K562 (cell line): ENCODE measurements around the gene ZBTB20. TPM values are rescaled to one million over a fixed set of nuclear protein-coding genes. Genes with fewer than 3 reads are reported as not detected.

Experiments
- ATAC-seq: fragments of 200-7000 bp; cut with Tn5 transposase; 3 replicates; pipeline ENCODE4 v1.9.1; 2020; ENCODE audit warnings: moderate library complexity
- BruUV-seq: library from RNA; stranded (reverse); fragments of 400-500 nt; replicated peaks from 2 replicates; lab custom pipeline; 2021; lab: Mats Ljungman, UMichigan
- CTCF ChIA-PET: fragments of 300-600 bp; formaldehyde crosslinking; extraction: SDS; loops from one replicate; lab custom pipeline; 2021; ENCODE audit warnings: low intra/inter-chr PET ratio; lab: Yijun Ruan, JAX
- POLR2A ChIA-PET: fragments of 300-600, 350-650 bp; sonication (Branson Sonifier 250); formaldehyde crosslinking; extraction: SDS; loops from one replicate; lab custom pipeline; 2021; ENCODE audit warnings: antibody characterized with exemption, inconsistent platforms; lab: Yijun Ruan, JAX
- DNase-seq, 4 experiments: peaks; one replicate each; pipeline versions ENCODE4 v3.0.0 to v3.0.0-alpha.2; 2011 to 2018; ENCODE audit warnings: low spot score in 3 of 4, mixed read lengths in 3 of 4; ENCODE audit errors: extremely low read depth in 1 of 4
- FAIRE-seq: peaks from 2 replicates; lab custom pipeline; 2011; peaks lifted over from hg19 to GRCh38; lab: Jason Lieb, UNC
- H2AFZ ChIP-seq: 2 replicates; pipeline ENCODE4 v1.6.0; 2011; ENCODE audit warnings: low read depth, low read length, control low read depth, inconsistent platforms
- H3K27ac ChIP-seq: fragments of 200-600 bp; 3 replicates; pipeline ENCODE4 v1.8.0; 2011; ENCODE audit warnings: low read depth, mild to moderate bottlenecking, control low read depth, inconsistent platforms, low read length, moderate library complexity, mixed read lengths; ENCODE audit errors: extremely low read depth
- H3K27me3 ChIP-seq, 2 experiments: fragments of 300-600 bp in 1 of 2; 2 replicates in 1 of 2; 3 replicates in 1 of 2; pipeline versions ENCODE4 v1.6.0 to v1.8.0; 2011; ENCODE audit warnings: inconsistent platforms in 2 of 2, low read length in 2 of 2, mild to moderate bottlenecking in 1 of 2, mixed read lengths in 1 of 2, moderate library complexity in 1 of 2; ENCODE audit not compliant: control insufficient read depth in 2 of 2, insufficient read depth in 2 of 2
- H3K36me3 ChIP-seq: fragments of 300-600 bp; 3 replicates; pipeline ENCODE4 v1.8.0; 2011; ENCODE audit warnings: mild to moderate bottlenecking, low read length, inconsistent platforms; ENCODE audit not compliant: control insufficient read depth, insufficient read depth
- H3K4me1 ChIP-seq, 2 experiments: fragments of 200-600 bp in 1 of 2; replicated peaks in 1 of 2; 2 replicates in 1 of 2; 3 replicates in 1 of 2; pipeline versions ENCODE4 v1.5.1 to v1.8.0; 2011; ENCODE audit warnings: inconsistent platforms in 2 of 2, low read length in 2 of 2, mild to moderate bottlenecking in 1 of 2, mixed read lengths in 1 of 2, moderate library complexity in 1 of 2; ENCODE audit not compliant: control insufficient read depth in 2 of 2, insufficient read depth in 2 of 2
- H3K4me2 ChIP-seq: 2 replicates; pipeline ENCODE4 v1.6.1; 2011; ENCODE audit warnings: low read length, control low read depth, inconsistent platforms, mixed read lengths; ENCODE audit not compliant: insufficient read depth
- H3K4me3 ChIP-seq: fragments of 200-600 bp; sonication (generic), shearing (Covaris generic); 2 replicates; pipeline ENCODE4 v1.5.1; 2016; ENCODE audit warnings: control low read depth, inconsistent platforms
- H3K79me2 ChIP-seq: fragments of 200-600 bp; 3 replicates; pipeline ENCODE4 v1.8.0; 2011; ENCODE audit warnings: low read length, inconsistent platforms; ENCODE audit not compliant: control insufficient read depth, insufficient read depth
- H3K9ac ChIP-seq, 2 experiments: 2 replicates each; pipeline versions ENCODE4 v1.6.0 to v1.6.1; 2011; ENCODE audit warnings: low read depth in 2 of 2, low read length in 2 of 2, control low read depth in 1 of 2, inconsistent platforms in 1 of 2, mild to moderate bottlenecking in 1 of 2, mixed read lengths in 1 of 2; ENCODE audit not compliant: insufficient read depth in 1 of 2
- H3K9me1 ChIP-seq: one replicate; pipeline ENCODE4 v1.6.0; 2011; ENCODE audit warnings: inconsistent platforms, mild to moderate bottlenecking, low read length, moderate library complexity; ENCODE audit not compliant: control insufficient read depth, insufficient read depth
- H3K9me3 ChIP-seq: replicated peaks from 2 replicates; pipeline ENCODE4 v1.5.1; 2011; ENCODE audit warnings: low read depth, low read length, inconsistent platforms; ENCODE audit not compliant: control insufficient read depth, insufficient read depth
- H4K20me1 ChIP-seq: replicated peaks from 2 replicates; pipeline ENCODE4 v1.6.1; 2011; ENCODE audit warnings: low read length, inconsistent platforms, mixed read lengths; ENCODE audit not compliant: control insufficient read depth, insufficient read depth
- MAFG ChIP-seq: fragments of 450-650 bp; conservative IDR thresholded peaks from 2 replicates; pipeline ENCODE4 v1.6.1; 2016; ENCODE audit warnings: missing genetic modification characterization, missing compliant biosample characterization
- NCOA1 ChIP-seq: fragments of 450-650 bp; IDR thresholded peaks from 2 replicates; pipeline ENCODE4 v1.6.1; 2016; ENCODE audit warnings: low read depth
- PHB ChIP-seq: fragments of 250-450 bp; sonication (Bioruptor Pico); IDR thresholded peaks from 2 replicates; pipeline ENCODE4 v1.5.0; 2021
- SRSF7 ChIP-seq: fragments of 200-400 bp; formaldehyde crosslinking; optimal IDR thresholded peaks from 2 replicates; pipeline ENCODE3; 2017; ENCODE audit warnings: mild to moderate bottlenecking, low read depth, low read length
- THAP12 ChIP-seq: fragments of 250-450 bp; sonication (Bioruptor Pico); IDR thresholded peaks from 2 replicates; pipeline ENCODE4 v1.9.0; 2021; ENCODE audit warnings: mild to moderate bottlenecking, inconsistent platforms
- ZNF79 ChIP-seq: fragments of 250-450 bp; sonication (Bioruptor Pico); IDR thresholded peaks from 2 replicates; pipeline ENCODE4 v1.4.0; 2020; ENCODE audit warnings: low read depth, mild to moderate bottlenecking, moderate library complexity
- WGBS: fragments of 100-300 bp; shearing (Covaris generic); methylation state at CpG from one replicate; pipeline ENCODE4 v1.1.6; 2016; ENCODE audit warnings: low coverage, mixed read lengths; ENCODE audit not compliant: insufficient coverage; ENCODE audit errors: missing lambda C conversion rate; 5-methylcytosine and 5-hydroxymethylcytosine counted together
- in situ Hi-C: fragments of 300-500 bp; cut with MboI; formaldehyde crosslinking; loops from 4 replicates; pipeline ENCODE4 v1.15.0; 2018; ENCODE audit warnings: inconsistent platforms, mixed read lengths
- intact Hi-C: fragments of 100-400 bp; cut with micrococcal nuclease; formaldehyde crosslinking; loops from 2 replicates; pipeline ENCODE4 v1.14.2; 2022
- polyA plus RNA-seq, 8 experiments: library from polyadenylated mRNA; depleted of rRNA in 4 of 8; stranded (reverse) in 5 of 8; unstranded in 3 of 8; fragments of >200 nt; fragmentation: Nextera tagmentation in 2 of 8; fragmentation: Illumina TruSeq in 1 of 8; extraction: Ambion mirVana in 2 of 8; extraction: Trizol in 1 of 8; gene quantifications; 2 replicates each; pipeline versions ENCODE4 v1.2.1 to v1.2.3, GENCODE V29; 2011 to 2014; ENCODE audit warnings: inconsistent platforms in 1 of 8, missing spikeins in 1 of 8
- total RNA-seq, 7 experiments: library from RNA; depleted of rRNA in 6 of 7; stranded (reverse); fragments of >200 nt in 6 of 7; fragmentation: Illumina TruSeq in 2 of 7; extraction: Trizol in 2 of 7; gene quantifications; 2 replicates each; pipeline versions ENCODE4 v1.2.1 to v1.2.3, GENCODE V29; 2011 to 2021; ENCODE audit warnings: low replicate concordance in 1 of 7

ZBTB20 gene
- total and polyA plus RNA-seq, 9 of the 15 experiments (the other 6 are each of a cell fraction or from before 2014, with no cell fraction given): 0.17 to 1.7 (median 0.45) TPM

GRCh38 chr3:114874522-114874971 is 272.5 kb downstream of the ZBTB20 start:
- H2AFZ ChIP-seq: no peak overlapping the region
- no peak for ATAC-seq
- no peak for DNase-seq
- no peaks in the 10 kb centered on the region for H3K4me1 ChIP-seq
- BruUV-seq: no TSS peak
- intact Hi-C loops (no loop called here), in situ Hi-C loops (no loop called here)
- H3K9me1 ChIP-seq: no peaks in the 10 kb centered on the region
- H4K20me1 ChIP-seq: no peaks in the 10 kb centered on the region
- no peak overlapping the region for H3K4me3 ChIP-seq
- ChIA-PET POLR2A (no interaction called here), CTCF (no interaction called here)
- no peak overlapping the region for H3K9ac ChIP-seq
- WGBS: 20% methylated on average over 1 of the region's 3 CpGs
- no peak overlapping the region for H3K4me2 ChIP-seq
- no peaks in the 10 kb centered on the region for H3K36me3 ChIP-seq
- no peaks in the 10 kb centered on the region for H3K9me3 ChIP-seq
- no peaks in the 10 kb centered on the region for H3K79me2 ChIP-seq
- no peaks in the 10 kb centered on the region for H3K27me3 ChIP-seq
- TF ChIP-seq MAFG (no peak), NCOA1 (no peak), THAP12 (CRISPR knock-in tag) (no peak), SRSF7 (no peak), PHB (CRISPR knock-in tag) (no peak), ZNF79 (no peak)
- no peak overlapping the region for H3K27ac ChIP-seq
- FAIRE-seq: no peak
